CD14-positive monocyte (primary cell): ENCODE measurements around the gene ANTXR1. TPM values are rescaled to one million over a fixed set of nuclear protein-coding genes. Genes with fewer than 3 reads are reported as not detected.
A peak's percentile ranks its signal among the peaks of the same experiment; 100 is the strongest.

Experiments used
- DNase-seq, 3 donors: peaks; one replicate each; pipeline ENCODE4 v3.0.0-alpha.2; 2011 to 2022
- H2AFZ ChIP-seq: 2 replicates; pipeline ENCODE4 v1.6.0; 2012; ENCODE audit warnings: mild to moderate bottlenecking, low read depth, low read length, inconsistent platforms; ENCODE audit not compliant: insufficient read depth, poor library complexity, severe bottlenecking
- H3K27ac ChIP-seq, 2 donors: 1 replicate in 1 of 2; 2 replicates in 1 of 2; pipeline ENCODE4 v1.5.1; 2012 to 2013; ENCODE audit warnings: low read length in 2 of 2, control low read depth in 1 of 2, inconsistent platforms in 1 of 2, low read depth in 1 of 2, mild to moderate bottlenecking in 1 of 2
- H3K27me3 ChIP-seq, 2 donors: one replicate each; pipeline versions ENCODE4 v1.6.0 to v1.6.1; 2011 to 2013; ENCODE audit warnings: low read length in 2 of 2; ENCODE audit not compliant: control insufficient read depth in 2 of 2, insufficient read depth in 2 of 2
- H3K36me3 ChIP-seq, 2 donors: replicated peaks in 1 of 2; 1 replicate in 1 of 2; 2 replicates in 1 of 2; pipeline versions ENCODE4 v1.5.1 to v1.6.1; 2012 to 2013; ENCODE audit warnings: low read length in 2 of 2, control low read depth in 1 of 2, inconsistent platforms in 1 of 2, mild to moderate bottlenecking in 1 of 2; ENCODE audit not compliant: insufficient read depth in 2 of 2, control insufficient read depth in 1 of 2
- H3K4me1 ChIP-seq, 2 donors: 1 replicate in 1 of 2; 2 replicates in 1 of 2; pipeline versions ENCODE4 v1.5.1 to v1.6.1; 2012 to 2013; ENCODE audit warnings: low read length in 2 of 2, control low read depth in 1 of 2, inconsistent platforms in 1 of 2, mild to moderate bottlenecking in 1 of 2, moderate library complexity in 1 of 2; ENCODE audit not compliant: insufficient read depth in 2 of 2, control insufficient read depth in 1 of 2
- H3K4me2 ChIP-seq: replicated peaks from 2 replicates; pipeline ENCODE3; 2012; ENCODE audit warnings: low read length, moderate library complexity, mild to moderate bottlenecking; ENCODE audit not compliant: poor library complexity, severe bottlenecking; ENCODE audit errors: extremely low read depth
- H3K4me3 ChIP-seq, 3 experiments: fragments of 200-600 bp in 1 of 3; sonication (generic) in 1 of 3; replicated peaks in 1 of 3; 1 replicate in 2 of 3; 2 replicates in 1 of 3; pipeline ENCODE4 v1.5.1; 2011 to 2013; ENCODE audit warnings: low read length in 3 of 3, mild to moderate bottlenecking in 3 of 3, control low read depth in 2 of 3, low read depth in 2 of 3, inconsistent platforms in 1 of 3, moderate library complexity in 1 of 3
- H3K79me2 ChIP-seq: 2 replicates; pipeline ENCODE4 v1.6.0; 2012; ENCODE audit warnings: mild to moderate bottlenecking, control low read depth, inconsistent platforms, low read length, moderate library complexity; ENCODE audit not compliant: insufficient read depth
- H3K9ac ChIP-seq: 2 replicates; pipeline ENCODE4 v1.6.0; 2017; ENCODE audit warnings: low read length, mild to moderate bottlenecking; ENCODE audit not compliant: insufficient read depth, poor library complexity, severe bottlenecking
- H3K9me3 ChIP-seq, 2 donors: replicated peaks in 1 of 2; 1 replicate in 1 of 2; 2 replicates in 1 of 2; pipeline versions ENCODE4 v1.5.1 to v1.6.1; 2012 to 2013; ENCODE audit warnings: low read length in 2 of 2, control low read depth in 1 of 2; ENCODE audit not compliant: control insufficient read depth in 1 of 2, insufficient read depth in 1 of 2
- H4K20me1 ChIP-seq: 2 replicates; pipeline ENCODE4 v1.6.0; 2012; ENCODE audit warnings: mild to moderate bottlenecking, low read length, control low read depth, moderate library complexity; ENCODE audit not compliant: insufficient read depth
- H3K27ac Mint-ChIP-seq, 7 donors: one replicate each; pipeline ENCODE4 v1.8.0; 2020; ENCODE audit warnings: mild to moderate bottlenecking in 7 of 7, mixed read lengths in 7 of 7, moderate library complexity in 6 of 7, inconsistent platforms in 2 of 7
- H3K27me3 Mint-ChIP-seq, 3 donors: one replicate each; pipeline ENCODE4 v1.8.0; 2021 to 2022; ENCODE audit warnings: low read depth in 3 of 3, mild to moderate bottlenecking in 3 of 3, mixed read lengths in 3 of 3, moderate library complexity in 3 of 3, inconsistent platforms in 1 of 3
- H3K36me3 Mint-ChIP-seq, 2 donors: one replicate each; pipeline ENCODE4 v1.8.0; 2020; ENCODE audit warnings: mixed read lengths in 2 of 2, inconsistent platforms in 1 of 2, mild to moderate bottlenecking in 1 of 2
- H3K4me1 Mint-ChIP-seq: one replicate; pipeline ENCODE4 v1.8.0; 2020; ENCODE audit warnings: mild to moderate bottlenecking, mixed read lengths
- H3K4me3 Mint-ChIP-seq, 2 donors: one replicate each; pipeline ENCODE4 v1.8.0; 2020; ENCODE audit warnings: mild to moderate bottlenecking in 2 of 2, mixed read lengths in 2 of 2, moderate library complexity in 1 of 2
- H3K9me3 Mint-ChIP-seq, 7 donors: one replicate each; pipeline ENCODE4 v1.8.0; 2020 to 2022; ENCODE audit warnings: mixed read lengths in 7 of 7, mild to moderate bottlenecking in 6 of 7, moderate library complexity in 6 of 7, inconsistent platforms in 2 of 7
- CTCF ChIP-seq: fragments of 200-600 bp; IDR thresholded peaks from one replicate; pipeline ENCODE4 v1.8.0; 2022; ENCODE audit warnings: antibody characterized with exemption, mild to moderate bottlenecking
- WGBS: methylation state at CpG from one replicate; pipeline ENCODE4 v1.1.5; 2013; ENCODE audit warnings: missing lambda C conversion rate; ENCODE audit not compliant: insufficient coverage; 5-methylcytosine and 5-hydroxymethylcytosine counted together
- intact Hi-C, 2 donors: fragments of 100-400 bp; cut with micrococcal nuclease; formaldehyde crosslinking; loops; one replicate each; pipeline versions ENCODE4 v1.15.0 to v1.15.1; 2023
- polyA plus RNA-seq, 3 donors: library from polyadenylated mRNA; depleted of rRNA in 1 of 3; unstranded in 2 of 3; stranded (reverse) in 1 of 3; fragments of 300-500 nt in 2 of 3; fragments of >200 nt in 1 of 3; fragmentation: Illumina TruSeq in 2 of 3; gene quantifications; 1 replicate in 2 of 3; 2 replicates in 1 of 3; pipeline ENCODE4 v1.2.3, GENCODE V29; 2012 to 2021

Gene ANTXR1
- polyA plus RNA-seq, 3 donors = not detected

- Histone ChIP-seq H3K9me3 (no peaks in the 10 kb centered on the region), H4K20me1 (no peaks in the 10 kb centered on the region), H3K4me2 (no peak overlapping the region), H3K4me1 (peaks cover 43 to 47% of the 10 kb centered on the region in 2 donors), H3K9ac (no peak overlapping the region), H3K36me3 (no peaks in the 10 kb centered on the region), H3K27me3 (no peaks in the 10 kb centered on the region), H2AFZ (no peak overlapping the region), H3K4me3 (no peak overlapping the region), H3K79me2 (no peaks in the 10 kb centered on the region), H3K27ac (peak overlapping the region in 1 of 2 donors; percentile 95)
- no peak for TF ChIP-seq CTCF
- peak overlapping the region in 3 of 7 donors; percentile 21 to 98 (median 68) for H3K27ac Mint-ChIP-seq
- no peaks in the 10 kb centered on the region for H3K36me3 Mint-ChIP-seq
- H3K9me3 Mint-ChIP-seq = no peaks in the 10 kb centered on the region
- WGBS = no CpG with 5 or more reads among the region's 7 CpGs
- no peak overlapping the region for H3K4me3 Mint-ChIP-seq
- peaks cover 2 to 4% (median 3%) of the 10 kb centered on the region in 3 donors for H3K27me3 Mint-ChIP-seq
- no peak for DNase-seq
- intact Hi-C loops = no loop called here
- peaks cover 44% of the 10 kb centered on the region for H3K4me1 Mint-ChIP-seq
Measured at GRCh38 chr2:69175790-69176715, 163.1 kb downstream of the ANTXR1 start.

- no peaks in the 10 kb centered on the region for H3K27me3 ChIP-seq
- Mint-ChIP-seq H3K27ac (peak overlapping the region; percentile 97 to 99 (median 98)), H3K27me3 (peaks cover 1 to 4% (median 2%) of the 10 kb centered on the region in 3 donors), H3K36me3 (no peaks in the 10 kb centered on the region), H3K4me1 (peaks cover 46% of the 10 kb centered on the region), H3K4me3 (peak overlapping the region; percentile 72 to 90), H3K9me3 (peaks cover 0 to 1% (median 0%) of the 10 kb centered on the region in 7 donors)
- peak; percentile 43 to 81 (median 53) for DNase-seq
- H3K9me3 ChIP-seq = no peaks in the 10 kb centered on the region
- H3K4me2 ChIP-seq = peak overlapping the region; percentile 68
- H3K79me2 ChIP-seq = no peaks in the 10 kb centered on the region
- H3K4me1 ChIP-seq = peaks cover 43 to 47% of the 10 kb centered on the region in 2 donors
- no peaks in the 10 kb centered on the region for H3K36me3 ChIP-seq
- H3K9ac ChIP-seq = peak overlapping the region; percentile 68
- peak overlapping the region; percentile 91 to 95 for H3K27ac ChIP-seq
- TF ChIP-seq CTCF = no peak
- WGBS = 40% methylated on average over 10 of the region's 16 CpGs
- H2AFZ ChIP-seq = peak overlapping the region; percentile 74
- H4K20me1 ChIP-seq = no peaks in the 10 kb centered on the region
- intact Hi-C loops = no loop called here
- peak overlapping the region; percentile 11 to 58 (median 24) for H3K4me3 ChIP-seq
Measured at GRCh38 chr2:69177063-69177771, 164.2 kb downstream of the ANTXR1 start.
